Kidney tubule cell (primary cell): Measurements from ENCODE around the gene JADE1.
A peak's percentile ranks its signal among the peaks of the same experiment; 100 is the strongest.

ENCODE experiments used
- DNase-seq: peaks from one replicate; pipeline ENCODE4 v3.0.0-alpha.2; 2018; ENCODE audit warnings: low spot score

The JADE1 gene

GRCh38 chr4:128810871-128811570, 1.5 kb downstream of the JADE1 start:
- peak; percentile 96 for DNase-seq

GRCh38 chr4:128811571-128812441, 2.3 kb downstream of the JADE1 start:
- peak; percentile 94 for DNase-seq

GRCh38 chr4:128812442-128813235, 3.1 kb downstream of the JADE1 start:
- peak; percentile 80 for DNase-seq

GRCh38 chr4:128813965-128814364, 4.5 kb downstream of the JADE1 start:
- DNase-seq, result peak; percentile 50

GRCh38 chr4:128818442-128818841, 8.9 kb downstream of the JADE1 start:
- no peak for DNase-seq

GRCh38 chr4:128819082-128819742, 9.7 kb downstream of the JADE1 start:
- DNase-seq, result peak; percentile 87

GRCh38 chr4:128820671-128821070, 11.2 kb downstream of the JADE1 start:
- DNase-seq, result no peak

- DNase-seq, result no peak
Measured at GRCh38 chr4:128821151-128821550, 11.7 kb downstream of the JADE1 start.

GRCh38 chr4:128823025-128823661, 13.6 kb downstream of the JADE1 start:
- DNase-seq, result peak; percentile 92

- DNase-seq, result peak; percentile 64
Measured at GRCh38 chr4:128825226-128825625, 15.7 kb downstream of the JADE1 start.

- DNase-seq, result no peak
Measured at GRCh38 chr4:128827296-128827695, 17.8 kb downstream of the JADE1 start.

- DNase-seq, result no peak
Measured at GRCh38 chr4:128830906-128831503, 21.5 kb downstream of the JADE1 start.

GRCh38 chr4:128831531-128832242, 22.2 kb downstream of the JADE1 start:
- DNase-seq, result peak; percentile 37

GRCh38 chr4:128832243-128832625, 22.7 kb downstream of the JADE1 start:
- DNase-seq, result no peak

GRCh38 chr4:128835498-128836222, 26.2 kb downstream of the JADE1 start:
- no peak for DNase-seq

- no peak for DNase-seq
Measured at GRCh38 chr4:128837198-128837597, 27.7 kb downstream of the JADE1 start.

GRCh38 chr4:128837679-128838078, 28.2 kb downstream of the JADE1 start:
- DNase-seq, result peak; percentile 30

- DNase-seq, result no peak
Measured at GRCh38 chr4:128840711-128841318, 31.3 kb downstream of the JADE1 start.

GRCh38 chr4:128841402-128841801, 31.9 kb downstream of the JADE1 start:
- no peak for DNase-seq
